A673 (cell line): Measurements from ENCODE around the gene HIKESHI.

Source experiments
- EZH2 ChIP-seq: fragments of 200-600 bp; sonication (generic); IDR thresholded peaks from 2 replicates; pipeline ENCODE4 v1.6.1; 2017; ENCODE audit warnings: borderline replicate concordance, low read depth, mild to moderate bottlenecking, mixed read lengths, antibody characterized with exemption, low read length; ENCODE audit not compliant: poor library complexity, severe bottlenecking
- TF ChIP-seq, protein P1 (sequence below): fragments of 300-800, 200-600 bp; sonication (generic); conservative IDR thresholded peaks from 2 replicates; pipeline ENCODE4 v1.5.1; 2017; ENCODE audit warnings: low read depth, mild to moderate bottlenecking, antibody characterized with exemption, low read length, moderate library complexity, mixed read lengths

DNA sequence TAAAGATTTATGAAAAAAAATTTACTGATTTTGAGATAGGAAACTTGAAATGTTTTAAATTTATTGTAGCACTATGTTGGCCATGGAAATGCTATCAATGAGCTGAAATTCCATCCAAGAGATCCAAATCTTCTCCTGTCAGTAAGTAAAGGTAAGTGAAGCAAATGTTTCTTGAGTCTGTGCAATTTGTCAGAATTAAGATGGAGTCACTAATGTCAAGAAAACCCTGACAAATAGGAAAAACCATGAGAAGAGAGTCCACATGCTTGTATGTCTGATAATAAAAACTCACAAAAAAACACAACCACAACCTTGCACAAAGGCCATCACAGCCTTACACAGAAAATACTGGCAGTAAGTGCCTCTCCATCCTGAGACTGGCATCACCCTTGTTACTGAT is 44.6 kb upstream of the HIKESHI start:
- no peak for TF ChIP-seq EZH2
- TF ChIP-seq, protein P1, sequence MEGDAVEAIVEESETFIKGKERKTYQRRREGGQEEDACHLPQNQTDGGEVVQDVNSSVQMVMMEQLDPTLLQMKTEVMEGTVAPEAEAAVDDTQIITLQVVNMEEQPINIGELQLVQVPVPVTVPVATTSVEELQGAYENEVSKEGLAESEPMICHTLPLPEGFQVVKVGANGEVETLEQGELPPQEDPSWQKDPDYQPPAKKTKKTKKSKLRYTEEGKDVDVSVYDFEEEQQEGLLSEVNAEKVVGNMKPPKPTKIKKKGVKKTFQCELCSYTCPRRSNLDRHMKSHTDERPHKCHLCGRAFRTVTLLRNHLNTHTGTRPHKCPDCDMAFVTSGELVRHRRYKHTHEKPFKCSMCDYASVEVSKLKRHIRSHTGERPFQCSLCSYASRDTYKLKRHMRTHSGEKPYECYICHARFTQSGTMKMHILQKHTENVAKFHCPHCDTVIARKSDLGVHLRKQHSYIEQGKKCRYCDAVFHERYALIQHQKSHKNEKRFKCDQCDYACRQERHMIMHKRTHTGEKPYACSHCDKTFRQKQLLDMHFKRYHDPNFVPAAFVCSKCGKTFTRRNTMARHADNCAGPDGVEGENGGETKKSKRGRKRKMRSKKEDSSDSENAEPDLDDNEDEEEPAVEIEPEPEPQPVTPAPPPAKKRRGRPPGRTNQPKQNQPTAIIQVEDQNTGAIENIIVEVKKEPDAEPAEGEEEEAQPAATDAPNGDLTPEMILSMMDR, result no peak
